ENCODE measurements around the gene KCNJ14. TPM values are rescaled to one million over a fixed set of nuclear protein-coding genes. Genes with fewer than 3 reads are reported as not detected.

The KCNJ14 gene
- polyA plus RNA-seq, 1 donor from 2014 or later = 1.1 TPM

DNA sequence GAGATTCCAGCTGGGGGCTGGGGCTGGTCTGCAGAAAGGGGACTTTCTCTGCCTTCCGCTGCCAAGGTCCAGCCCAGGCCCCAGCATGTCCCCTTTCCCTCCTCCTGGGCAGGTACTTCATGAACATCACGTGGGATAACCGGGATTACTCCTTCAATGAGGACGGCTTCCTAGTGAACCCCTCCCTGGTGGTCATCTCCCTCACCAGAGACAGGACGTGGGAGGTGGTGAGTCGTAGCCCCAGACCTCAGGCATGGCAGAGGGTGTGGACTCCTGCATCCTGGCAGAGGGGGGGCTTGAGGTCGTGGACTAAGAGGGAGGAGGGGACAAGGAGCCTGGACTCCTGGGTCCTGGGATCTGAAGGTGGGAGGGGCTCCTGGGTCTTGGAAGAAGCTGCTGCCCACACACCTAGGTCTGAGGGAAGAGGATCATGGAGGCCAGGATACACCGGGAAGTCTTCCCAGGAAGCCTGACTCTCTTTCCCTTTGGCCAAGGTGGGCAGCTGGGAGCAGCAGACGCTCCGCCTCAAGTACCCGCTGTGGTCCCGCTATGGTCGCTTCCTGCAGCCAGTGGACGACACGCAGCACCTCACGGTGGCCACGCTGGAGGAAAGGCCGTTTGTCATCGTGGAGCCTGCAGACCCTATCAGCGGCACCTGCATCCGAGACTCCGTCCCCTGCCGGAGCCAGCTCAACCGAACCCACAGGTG is 41.3 kb upstream of the KCNJ14 start:
- H3K9ac ChIP-seq (ENCODE audit: low read length) = no peak overlapping the region
- no peak overlapping the region for H3K4me3 ChIP-seq (ENCODE audit: low read length)
- no peaks in the 10 kb centered on the region for H4K20me1 ChIP-seq (ENCODE audit: insufficient read depth)
- H3K4me2 ChIP-seq (ENCODE audit: low read length) = no peak overlapping the region
- H3K9me3 ChIP-seq (ENCODE audit: low read length) = no peaks in the 10 kb centered on the region
- H3K27me3 ChIP-seq (ENCODE audit: insufficient read depth, low read depth, low read length) = no peaks in the 10 kb centered on the region
- no peaks in the 10 kb centered on the region for H3K79me2 ChIP-seq (replicated peaks; ENCODE audit: insufficient read depth, low read length)
- H3K9me2 ChIP-seq (ENCODE audit: insufficient read depth, low read length) = no peaks in the 10 kb centered on the region
- H3K36me3 ChIP-seq (ENCODE audit: insufficient read depth, low read length) = peaks cover 7% of the 10 kb centered on the region
- no peak overlapping the region for H2AFZ ChIP-seq (ENCODE audit: low read depth, low read length)
- TF ChIP-seq, protein P1, sequence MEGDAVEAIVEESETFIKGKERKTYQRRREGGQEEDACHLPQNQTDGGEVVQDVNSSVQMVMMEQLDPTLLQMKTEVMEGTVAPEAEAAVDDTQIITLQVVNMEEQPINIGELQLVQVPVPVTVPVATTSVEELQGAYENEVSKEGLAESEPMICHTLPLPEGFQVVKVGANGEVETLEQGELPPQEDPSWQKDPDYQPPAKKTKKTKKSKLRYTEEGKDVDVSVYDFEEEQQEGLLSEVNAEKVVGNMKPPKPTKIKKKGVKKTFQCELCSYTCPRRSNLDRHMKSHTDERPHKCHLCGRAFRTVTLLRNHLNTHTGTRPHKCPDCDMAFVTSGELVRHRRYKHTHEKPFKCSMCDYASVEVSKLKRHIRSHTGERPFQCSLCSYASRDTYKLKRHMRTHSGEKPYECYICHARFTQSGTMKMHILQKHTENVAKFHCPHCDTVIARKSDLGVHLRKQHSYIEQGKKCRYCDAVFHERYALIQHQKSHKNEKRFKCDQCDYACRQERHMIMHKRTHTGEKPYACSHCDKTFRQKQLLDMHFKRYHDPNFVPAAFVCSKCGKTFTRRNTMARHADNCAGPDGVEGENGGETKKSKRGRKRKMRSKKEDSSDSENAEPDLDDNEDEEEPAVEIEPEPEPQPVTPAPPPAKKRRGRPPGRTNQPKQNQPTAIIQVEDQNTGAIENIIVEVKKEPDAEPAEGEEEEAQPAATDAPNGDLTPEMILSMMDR (IDR thresholded peaks at IDR 0.05; ENCODE audit: poor library complexity, severe bottlenecking) = no peak
- TF ChIP-seq MXI1 (conservative IDR thresholded peaks at IDR 0.05; ENCODE audit: poor library complexity, severe bottlenecking) (no peak), EP300 (conservative IDR thresholded peaks at IDR 0.05; ENCODE audit: poor library complexity, severe bottlenecking) (no peak), SMC3 (conservative IDR thresholded peaks at IDR 0.05; ENCODE audit: poor library complexity) (no peak), POLR2AphosphoS5 (IDR thresholded peaks at IDR 0.05) (no peak), TAF1 (IDR thresholded peaks at IDR 0.05; ENCODE audit: low read depth) (no peak), RAD21 (conservative IDR thresholded peaks at IDR 0.05) (no peak), EZH2 (IDR thresholded peaks at IDR 0.05; ENCODE audit: borderline replicate concordance, insufficient read depth, low read length, poor library complexity, severe bottlenecking) (no peak)
- TF ChIP-seq, protein P2, sequence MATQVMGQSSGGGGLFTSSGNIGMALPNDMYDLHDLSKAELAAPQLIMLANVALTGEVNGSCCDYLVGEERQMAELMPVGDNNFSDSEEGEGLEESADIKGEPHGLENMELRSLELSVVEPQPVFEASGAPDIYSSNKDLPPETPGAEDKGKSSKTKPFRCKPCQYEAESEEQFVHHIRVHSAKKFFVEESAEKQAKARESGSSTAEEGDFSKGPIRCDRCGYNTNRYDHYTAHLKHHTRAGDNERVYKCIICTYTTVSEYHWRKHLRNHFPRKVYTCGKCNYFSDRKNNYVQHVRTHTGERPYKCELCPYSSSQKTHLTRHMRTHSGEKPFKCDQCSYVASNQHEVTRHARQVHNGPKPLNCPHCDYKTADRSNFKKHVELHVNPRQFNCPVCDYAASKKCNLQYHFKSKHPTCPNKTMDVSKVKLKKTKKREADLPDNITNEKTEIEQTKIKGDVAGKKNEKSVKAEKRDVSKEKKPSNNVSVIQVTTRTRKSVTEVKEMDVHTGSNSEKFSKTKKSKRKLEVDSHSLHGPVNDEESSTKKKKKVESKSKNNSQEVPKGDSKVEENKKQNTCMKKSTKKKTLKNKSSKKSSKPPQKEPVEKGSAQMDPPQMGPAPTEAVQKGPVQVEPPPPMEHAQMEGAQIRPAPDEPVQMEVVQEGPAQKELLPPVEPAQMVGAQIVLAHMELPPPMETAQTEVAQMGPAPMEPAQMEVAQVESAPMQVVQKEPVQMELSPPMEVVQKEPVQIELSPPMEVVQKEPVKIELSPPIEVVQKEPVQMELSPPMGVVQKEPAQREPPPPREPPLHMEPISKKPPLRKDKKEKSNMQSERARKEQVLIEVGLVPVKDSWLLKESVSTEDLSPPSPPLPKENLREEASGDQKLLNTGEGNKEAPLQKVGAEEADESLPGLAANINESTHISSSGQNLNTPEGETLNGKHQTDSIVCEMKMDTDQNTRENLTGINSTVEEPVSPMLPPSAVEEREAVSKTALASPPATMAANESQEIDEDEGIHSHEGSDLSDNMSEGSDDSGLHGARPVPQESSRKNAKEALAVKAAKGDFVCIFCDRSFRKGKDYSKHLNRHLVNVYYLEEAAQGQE (IDR thresholded peaks at IDR 0.05; ENCODE audit: borderline replicate concordance) = no peak
- H3K27ac ChIP-seq (ENCODE audit: low read length) = no peak overlapping the region
- H3F3A ChIP-seq (ENCODE audit: insufficient read depth, low read length, poor library complexity, severe bottlenecking) = no peaks in the 10 kb centered on the region

DNA sequence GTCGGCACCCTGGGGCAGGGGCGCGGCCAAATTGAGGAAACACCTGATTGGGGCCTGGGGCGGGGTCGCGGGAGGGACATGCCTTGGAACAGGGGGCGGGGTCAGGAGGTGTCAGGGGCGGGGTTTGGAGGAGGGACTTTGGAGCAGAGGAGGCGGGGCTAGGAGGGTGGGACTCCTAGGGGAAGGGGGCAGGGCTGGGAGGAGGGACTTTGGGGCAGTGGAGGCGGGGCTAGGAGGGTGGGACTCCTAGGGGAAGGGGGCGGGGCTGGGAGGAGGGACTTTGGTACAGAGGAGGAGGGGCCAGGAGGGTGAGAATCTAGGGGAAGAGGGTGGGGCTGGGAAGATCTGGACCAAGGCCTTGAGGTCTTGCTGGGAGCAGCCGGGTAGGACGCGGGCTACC is 40.0 kb upstream of the KCNJ14 start:
- no peaks in the 10 kb centered on the region for H3K79me2 ChIP-seq (replicated peaks; ENCODE audit: insufficient read depth, low read length)
- no peaks in the 10 kb centered on the region for H3K9me3 ChIP-seq (ENCODE audit: low read length)
- H3K4me3 ChIP-seq (ENCODE audit: low read length) = no peak overlapping the region
- TF ChIP-seq RAD21 (conservative IDR thresholded peaks at IDR 0.05) (no peak), EP300 (conservative IDR thresholded peaks at IDR 0.05; ENCODE audit: poor library complexity, severe bottlenecking) (no peak), TAF1 (IDR thresholded peaks at IDR 0.05; ENCODE audit: low read depth) (no peak), SMC3 (conservative IDR thresholded peaks at IDR 0.05; ENCODE audit: poor library complexity) (no peak), MXI1 (conservative IDR thresholded peaks at IDR 0.05; ENCODE audit: poor library complexity, severe bottlenecking) (no peak), POLR2AphosphoS5 (IDR thresholded peaks at IDR 0.05) (no peak), EZH2 (IDR thresholded peaks at IDR 0.05; ENCODE audit: borderline replicate concordance, insufficient read depth, low read length, poor library complexity, severe bottlenecking) (no peak)
- TF ChIP-seq, protein P1 (IDR thresholded peaks at IDR 0.05; ENCODE audit: poor library complexity, severe bottlenecking) = no peak
- TF ChIP-seq, protein P2 (IDR thresholded peaks at IDR 0.05; ENCODE audit: borderline replicate concordance) = no peak
- H3F3A ChIP-seq (ENCODE audit: insufficient read depth, low read length, poor library complexity, severe bottlenecking) = no peaks in the 10 kb centered on the region
- no peak overlapping the region for H3K4me2 ChIP-seq (ENCODE audit: low read length)
- H3K36me3 ChIP-seq (ENCODE audit: insufficient read depth, low read length) = peaks cover 7% of the 10 kb centered on the region
- H3K9me2 ChIP-seq (ENCODE audit: insufficient read depth, low read length) = no peaks in the 10 kb centered on the region
- H2AFZ ChIP-seq (ENCODE audit: low read depth, low read length) = no peak overlapping the region
- H4K20me1 ChIP-seq (ENCODE audit: insufficient read depth) = no peaks in the 10 kb centered on the region
- H3K9ac ChIP-seq (ENCODE audit: low read length) = no peak overlapping the region
- H3K27me3 ChIP-seq (ENCODE audit: insufficient read depth, low read depth, low read length) = no peaks in the 10 kb centered on the region
- no peak overlapping the region for H3K27ac ChIP-seq (ENCODE audit: low read length)
